ENCODE measurements around the gene CDCA3.
"Not testable (repeated sequence)": the region's sequence is repeated elsewhere in the genome, so short reads cannot be mapped to it uniquely, and the experiment has no call there.

The CDCA3 gene

DNA sequence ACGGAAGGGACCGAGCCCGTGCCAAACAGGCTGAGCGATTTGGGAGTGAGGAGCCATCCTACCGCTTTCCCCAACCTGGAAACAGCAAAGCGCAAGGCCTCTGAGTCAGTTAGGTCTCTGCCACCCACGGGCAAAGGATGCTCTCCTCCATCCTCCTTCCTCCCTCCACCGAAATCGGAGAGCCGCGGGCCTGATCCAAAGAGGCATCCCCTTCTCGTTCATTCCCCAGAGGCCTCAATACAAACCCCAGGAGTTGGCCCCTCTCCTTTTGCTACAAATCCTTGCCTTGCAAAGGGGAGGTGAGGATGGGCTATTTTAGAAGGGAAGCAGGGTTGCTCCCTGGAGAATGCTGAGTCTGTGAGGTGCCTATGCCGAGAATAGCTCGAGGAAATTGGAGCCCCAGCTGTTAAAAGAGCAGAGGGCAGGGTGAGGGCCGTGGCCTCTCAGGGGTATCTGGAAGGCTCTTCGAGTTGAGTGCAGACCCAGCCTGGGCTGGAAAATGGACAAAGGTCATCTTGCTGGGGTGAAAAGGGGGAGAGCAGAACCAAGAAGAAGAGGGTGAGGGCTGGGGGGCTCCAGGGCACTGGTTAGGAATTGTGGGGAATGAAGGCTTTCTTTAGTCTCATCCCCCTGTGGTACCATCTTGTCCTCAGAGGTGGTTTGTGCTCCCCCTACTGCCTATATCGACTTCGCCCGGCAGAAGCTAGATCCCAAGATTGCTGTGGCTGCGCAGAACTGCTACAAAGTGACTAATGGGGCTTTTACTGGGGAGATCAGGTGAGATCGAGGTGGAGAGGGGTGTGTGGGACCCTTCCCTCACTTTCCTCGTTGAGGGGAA, 17.3 kb upstream of the CDCA3 start:
- in situ Hi-C loops (cut with MboI; ENCODE audit: low sequenced_read_pairs) = loop anchor here (5.0 kb wide), 1 partner anchor 74 kb away; the partner anchor contains the start of genes C12orf57 and RNU7-1
- peak in 1 of 2 experiments; percentile 39 for DNase-seq (ENCODE audit: low spot score in 2 of 2)
- H3K4me3 ChIP-seq = peak overlapping the region; percentile 92
- peaks cover 71% of the 10 kb centered on the region for H3K36me3 ChIP-seq (replicated peaks)
- H3K4me1 ChIP-seq = peaks cover 23% of the 10 kb centered on the region
- no peaks in the 10 kb centered on the region for H3K27me3 ChIP-seq (ENCODE audit: low read depth)
- H3K9me3 ChIP-seq = no peaks in the 10 kb centered on the region

DNA sequence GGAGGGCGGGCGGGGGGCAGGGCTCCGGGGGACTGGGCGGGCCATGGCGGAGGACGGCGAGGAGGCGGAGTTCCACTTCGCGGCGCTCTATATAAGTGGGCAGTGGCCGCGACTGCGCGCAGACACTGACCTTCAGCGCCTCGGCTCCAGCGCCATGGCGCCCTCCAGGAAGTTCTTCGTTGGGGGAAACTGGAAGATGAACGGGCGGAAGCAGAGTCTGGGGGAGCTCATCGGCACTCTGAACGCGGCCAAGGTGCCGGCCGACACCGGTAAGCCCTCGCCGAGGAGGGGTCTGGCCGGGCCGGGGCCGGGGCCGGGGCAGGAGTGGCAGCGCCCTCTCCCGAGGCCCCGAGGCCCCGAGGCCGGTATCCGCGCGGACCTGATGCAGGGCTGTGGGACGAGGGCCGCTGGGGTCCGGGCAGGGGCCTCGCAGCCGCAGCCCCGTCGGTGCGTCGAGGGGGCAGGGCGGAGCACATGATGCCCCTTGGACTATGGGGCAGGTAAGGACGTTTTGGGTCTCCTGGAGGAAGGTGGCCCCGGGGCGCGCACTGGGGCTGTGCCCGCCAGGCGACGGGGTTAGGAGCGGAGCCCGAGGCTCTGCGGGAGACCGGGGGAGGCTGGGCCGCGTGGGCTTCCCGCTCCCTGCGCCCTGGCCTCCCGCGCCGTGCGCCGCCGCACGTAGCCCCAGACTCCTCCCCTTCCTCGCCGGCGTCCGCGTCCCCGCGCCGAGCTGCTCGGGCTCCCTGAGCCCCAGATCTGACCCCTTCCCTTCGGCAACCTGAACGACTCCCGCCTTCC, 16.5 kb upstream of the CDCA3 start, which contains the start of gene TPI1:
Gene TPI1 (plus strand): TSS at position 119 of the 798 bp plus-strand sequence. CDS start 36 bp downstream, at position 155.
- Histone ChIP-seq H3K4me3 (peak within 1 kb of the TSS; percentile 92), H3K4me1 (peaks cover 23% of the 10 kb centered on the region), H3K27me3 (ENCODE audit: low read depth) (no peaks in the 10 kb centered on the region), H3K36me3 (replicated peaks) (peaks cover 77% of the 10 kb centered on the region), H3K9me3 (no peaks in the 10 kb centered on the region)
- in situ Hi-C loops (cut with MboI; ENCODE audit: low sequenced_read_pairs) = loop anchor here (5.0 kb wide), 1 partner anchor 75 kb away; the partner anchor contains the start of genes C12orf57 and RNU7-1
- peak; percentile 71 to 88 for DNase-seq (ENCODE audit: low spot score in 2 of 2)

DNA sequence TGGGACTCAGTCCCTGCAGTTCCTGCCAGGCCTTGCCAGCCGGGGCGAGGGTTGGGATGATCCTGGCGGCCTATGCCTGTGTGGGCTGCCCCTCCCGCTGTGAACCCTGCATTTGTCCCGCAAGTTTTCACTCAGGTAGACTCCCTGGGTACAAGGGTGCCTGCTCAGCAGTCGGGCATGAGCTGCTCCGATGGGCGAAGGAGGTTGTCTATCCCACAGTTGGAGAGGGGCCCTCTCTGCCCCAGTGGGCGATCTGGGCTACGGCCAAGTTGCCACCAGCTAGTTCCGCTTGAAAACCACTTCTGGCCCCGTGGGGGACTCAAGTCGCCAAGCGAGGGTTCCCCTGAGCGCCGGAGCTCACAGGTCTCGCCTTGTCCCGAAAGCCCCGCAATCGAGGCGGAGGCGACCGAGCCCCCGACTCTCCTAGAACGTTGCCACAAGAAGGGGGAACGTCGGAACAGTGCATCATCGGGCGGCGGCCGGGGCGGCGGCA, 15.9 kb upstream of the CDCA3 start:
- Histone ChIP-seq H3K4me3 (peak overlapping the region; percentile 92), H3K4me1 (peaks cover 21% of the 10 kb centered on the region), H3K27me3 (ENCODE audit: low read depth) (no peaks in the 10 kb centered on the region), H3K36me3 (replicated peaks) (peaks cover 74% of the 10 kb centered on the region), H3K9me3 (no peaks in the 10 kb centered on the region)
- no peak for DNase-seq (ENCODE audit: low spot score in 2 of 2)
- in situ Hi-C loops (cut with MboI; ENCODE audit: low sequenced_read_pairs) = loop anchor here (5.0 kb wide), 1 partner anchor 75 kb away; the partner anchor contains the start of genes C12orf57 and RNU7-1

DNA sequence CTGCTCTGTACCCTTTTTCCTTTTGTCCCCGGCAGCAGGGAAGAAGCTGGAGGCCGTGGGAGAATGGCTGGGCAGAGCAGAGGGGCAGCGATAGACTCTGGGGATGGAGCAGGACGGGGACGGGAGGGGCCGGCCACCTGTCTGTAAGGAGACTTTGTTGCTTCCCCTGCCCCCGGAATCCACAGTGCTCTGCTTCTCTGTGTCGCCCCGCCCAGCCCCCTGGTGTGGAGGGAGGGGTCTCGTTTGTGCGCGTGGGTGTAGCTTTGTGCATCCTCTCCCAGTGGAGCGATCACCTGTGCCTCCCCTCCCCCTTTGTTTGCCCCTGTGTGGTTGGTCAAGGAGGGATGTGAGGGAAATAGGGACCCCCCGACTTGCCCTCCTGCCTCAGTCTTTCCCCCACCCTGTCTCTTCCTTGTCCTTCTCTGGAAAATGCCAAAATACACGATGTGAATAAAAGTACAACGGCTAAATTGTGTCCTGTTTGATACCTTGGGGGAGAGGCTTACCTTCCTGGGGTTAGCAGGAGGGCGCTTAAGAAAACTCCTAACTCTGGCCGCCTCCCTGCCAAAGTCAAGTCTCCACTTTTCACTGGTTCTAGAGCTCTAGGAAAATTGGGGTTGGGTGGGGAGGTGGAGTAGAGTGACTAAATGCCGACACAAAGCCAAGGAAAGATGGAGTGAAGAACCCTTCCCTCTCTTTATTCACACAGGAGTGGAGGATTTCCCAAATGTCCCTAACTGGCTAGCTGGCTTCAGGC, 15.3 kb upstream of the CDCA3 start:
- Histone ChIP-seq H3K27me3 (ENCODE audit: low read depth) (no peaks in the 10 kb centered on the region), H3K4me1 (peaks cover 17% of the 10 kb centered on the region), H3K4me3 (peak overlapping the region; percentile 92), H3K36me3 (replicated peaks) (peaks cover 73% of the 10 kb centered on the region), H3K9me3 (no peaks in the 10 kb centered on the region)
- in situ Hi-C loops (cut with MboI; ENCODE audit: low sequenced_read_pairs) = loop anchor here (5.0 kb wide), 1 partner anchor 76 kb away; the partner anchor contains the start of genes C12orf57 and RNU7-1
- peak in 1 of 2 experiments; percentile 29 for DNase-seq (ENCODE audit: low spot score in 2 of 2)

DNA sequence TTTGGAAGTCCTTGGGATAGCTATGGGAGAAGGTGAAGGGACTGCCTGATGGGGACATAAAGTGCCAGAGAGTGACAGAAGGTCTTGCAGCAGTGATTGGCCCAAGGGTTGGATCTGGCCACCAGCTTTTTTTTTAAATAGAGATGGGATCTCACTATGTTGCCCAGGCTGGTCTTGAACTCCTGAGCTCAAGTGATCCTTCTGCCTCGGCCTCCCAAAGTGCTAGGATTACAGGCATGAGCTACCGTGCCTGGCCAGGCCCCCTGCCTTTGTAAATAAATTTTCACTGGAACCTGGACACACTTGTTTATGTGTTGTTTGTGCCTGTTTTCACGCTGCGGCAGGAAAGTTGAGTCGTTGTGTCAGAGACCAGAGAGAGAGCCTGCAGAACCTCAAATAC, 14.2 kb upstream of the CDCA3 start:
- H3K9me3 ChIP-seq; H3K27me3 ChIP-seq (ENCODE audit: low read depth); H3K4me3 ChIP-seq; DNase-seq (ENCODE audit: low spot score in 2 of 2): not testable (repeated sequence)
- Histone ChIP-seq H3K4me1 (peaks cover 12% of the 10 kb centered on the region), H3K36me3 (replicated peaks) (peaks cover 73% of the 10 kb centered on the region)
- in situ Hi-C loops (cut with MboI; ENCODE audit: low sequenced_read_pairs) = loop anchor here (5.0 kb wide), 1 partner anchor 77 kb away; the partner anchor contains the start of genes C12orf57 and RNU7-1

DNA sequence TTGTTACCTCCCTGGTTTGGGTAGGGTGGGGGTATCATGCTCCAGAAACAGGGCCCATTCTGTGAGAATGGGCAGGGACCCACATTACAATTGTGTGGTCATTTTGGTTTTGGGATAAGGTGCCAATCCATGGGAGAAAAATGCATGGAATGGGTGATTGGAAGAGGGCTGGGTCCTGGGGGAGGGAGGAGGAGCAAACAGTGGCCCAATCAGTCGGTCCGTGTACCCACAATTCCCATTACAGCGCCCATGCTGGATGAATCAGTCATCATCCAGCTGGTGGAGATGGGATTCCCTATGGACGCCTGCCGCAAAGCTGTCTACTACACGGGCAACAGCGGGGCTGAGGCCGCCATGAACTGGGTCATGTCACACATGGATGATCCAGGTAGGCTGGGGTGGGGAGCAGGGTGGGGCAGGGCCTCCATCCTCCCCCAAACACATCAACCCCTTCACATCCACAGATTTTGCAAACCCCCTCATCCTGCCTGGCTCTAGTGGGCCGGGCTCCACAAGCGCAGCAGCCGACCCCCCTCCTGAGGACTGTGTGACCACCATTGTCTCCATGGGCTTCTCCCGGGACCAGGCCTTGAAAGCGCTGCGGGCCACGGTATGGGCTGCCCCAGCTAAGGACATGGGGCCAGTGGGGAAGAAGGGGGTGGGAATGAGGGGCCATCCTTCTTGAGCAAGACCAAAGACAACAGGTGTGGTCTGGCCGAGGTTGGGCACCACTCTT, 12.7 kb upstream of the CDCA3 start:
- no peak for DNase-seq (ENCODE audit: low spot score in 2 of 2)
- in situ Hi-C loops (cut with MboI; ENCODE audit: low sequenced_read_pairs) = no loop called here
- H3K36me3 ChIP-seq (replicated peaks) = peaks cover 73% of the 10 kb centered on the region
- H3K9me3 ChIP-seq = no peaks in the 10 kb centered on the region
- H3K4me3 ChIP-seq = no peak overlapping the region
- peaks cover 4% of the 10 kb centered on the region; the same call in 1 of the 2 replicates for H3K4me1 ChIP-seq
- H3K27me3 ChIP-seq (ENCODE audit: low read depth) = no peaks in the 10 kb centered on the region

DNA sequence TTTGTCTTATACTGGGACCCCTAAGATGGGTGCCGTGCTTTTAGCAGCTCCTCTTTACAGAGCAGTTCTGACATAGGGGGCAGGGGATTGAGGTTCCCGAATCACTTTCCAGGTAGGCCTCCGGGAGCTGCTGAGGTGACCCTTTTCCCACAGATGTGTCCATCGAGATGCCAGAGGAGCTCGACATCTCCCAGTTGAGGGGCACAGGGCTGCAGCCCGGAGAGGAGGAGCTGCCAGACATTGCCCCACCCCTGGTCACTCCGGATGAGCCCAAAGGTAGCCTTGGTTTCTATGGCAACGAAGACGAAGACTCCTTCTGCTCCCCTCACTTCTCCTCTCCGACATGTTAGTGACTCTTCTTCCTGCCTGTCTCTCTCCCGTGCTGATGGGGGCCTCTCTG, 11.9 kb upstream of the CDCA3 start:
- H3K9me3 ChIP-seq = no peaks in the 10 kb centered on the region
- H3K4me3 ChIP-seq = no peak overlapping the region
- peaks cover 4% of the 10 kb centered on the region; the same call in 1 of the 2 replicates for H3K4me1 ChIP-seq
- H3K36me3 ChIP-seq (replicated peaks) = peaks cover 73% of the 10 kb centered on the region
- DNase-seq (ENCODE audit: low spot score in 2 of 2) = no peak
- in situ Hi-C loops (cut with MboI; ENCODE audit: low sequenced_read_pairs) = no loop called here
- no peaks in the 10 kb centered on the region for H3K27me3 ChIP-seq (ENCODE audit: low read depth)

DNA sequence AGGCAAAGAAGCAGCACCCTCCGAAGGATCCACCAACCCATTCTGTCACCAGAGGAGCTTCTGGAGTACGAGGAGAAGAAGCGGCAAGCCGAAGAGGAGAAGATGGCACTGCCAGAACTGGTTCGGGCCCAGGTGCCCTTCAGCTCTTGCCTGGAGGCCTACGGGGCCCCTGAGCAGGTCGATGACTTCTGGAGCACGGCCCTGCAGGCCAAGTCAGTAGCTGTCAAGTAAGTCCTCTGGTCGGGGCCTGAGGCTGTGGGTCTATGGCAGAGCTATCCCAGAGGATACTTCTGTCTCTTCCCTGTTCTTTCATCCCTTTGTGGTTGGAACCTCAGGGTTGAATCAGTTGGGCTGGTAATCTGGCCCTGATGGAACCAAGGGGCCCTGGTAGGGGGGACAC, 10.3 kb upstream of the CDCA3 start:
- in situ Hi-C loops (cut with MboI; ENCODE audit: low sequenced_read_pairs) = no loop called here
- H3K4me1 ChIP-seq = no peaks in the 10 kb centered on the region
- H3K36me3 ChIP-seq (replicated peaks) = peaks cover 78% of the 10 kb centered on the region
- no peaks in the 10 kb centered on the region for H3K9me3 ChIP-seq
- no peak overlapping the region for H3K4me3 ChIP-seq
- DNase-seq (ENCODE audit: low spot score in 2 of 2) = no peak
- H3K27me3 ChIP-seq (ENCODE audit: low read depth) = no peaks in the 10 kb centered on the region

DNA sequence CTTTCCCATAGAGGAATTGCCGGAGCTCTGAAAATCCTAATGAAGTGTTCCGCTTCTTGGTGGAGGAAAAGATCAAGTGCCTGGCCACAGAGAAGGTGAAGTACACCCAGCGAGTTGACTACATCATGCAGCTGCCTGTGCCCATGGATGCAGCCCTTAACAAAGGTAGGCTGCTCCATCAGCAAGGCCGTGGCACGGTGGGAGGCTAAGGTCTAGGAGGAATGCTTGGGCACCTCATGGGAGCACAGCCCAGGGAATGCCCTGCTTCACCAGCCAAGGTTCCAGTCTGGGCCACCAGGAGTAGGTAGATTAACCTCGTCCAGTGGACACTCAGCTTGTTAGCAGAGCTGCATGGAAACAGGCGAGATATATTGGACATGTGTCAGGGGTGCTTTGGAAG, 9.9 kb upstream of the CDCA3 start:
- no peaks in the 10 kb centered on the region for H3K9me3 ChIP-seq
- no peaks in the 10 kb centered on the region for H3K27me3 ChIP-seq (ENCODE audit: low read depth)

DNA sequence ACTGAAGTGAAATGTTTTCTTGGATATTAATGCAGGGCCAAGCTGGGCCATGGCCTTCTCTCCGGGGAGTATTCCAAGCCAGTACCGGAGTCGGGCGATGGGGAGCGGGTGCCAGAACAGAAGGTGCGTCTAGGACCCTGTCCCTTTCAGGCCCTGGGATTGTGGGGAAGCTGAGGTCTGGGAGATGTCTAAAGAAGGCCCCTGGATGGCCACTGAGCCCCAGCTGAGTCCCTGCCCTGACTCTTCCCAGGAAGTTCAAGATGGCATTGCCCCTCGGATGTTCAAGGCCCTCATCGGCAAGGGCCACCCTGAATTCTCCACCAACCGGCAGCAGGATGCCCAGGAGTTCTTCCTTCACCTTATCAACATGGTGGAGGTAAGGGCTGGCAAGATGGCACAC, 9.0 kb upstream of the CDCA3 start:
- DNase-seq (ENCODE audit: low spot score in 2 of 2) = no peak
- in situ Hi-C loops (cut with MboI; ENCODE audit: low sequenced_read_pairs) = no loop called here
- Histone ChIP-seq H3K27me3 (ENCODE audit: low read depth) (no peaks in the 10 kb centered on the region), H3K4me1 (no peaks in the 10 kb centered on the region), H3K36me3 (replicated peaks) (peaks cover 81% of the 10 kb centered on the region), H3K4me3 (no peak overlapping the region), H3K9me3 (no peaks in the 10 kb centered on the region)

More for the DNA sequence above, 9.9 kb upstream of the CDCA3 start:
- no peak for DNase-seq (ENCODE audit: low spot score in 2 of 2)
- no peaks in the 10 kb centered on the region for H3K4me1 ChIP-seq
- in situ Hi-C loops (cut with MboI; ENCODE audit: low sequenced_read_pairs) = no loop called here
- peaks cover 83% of the 10 kb centered on the region for H3K36me3 ChIP-seq (replicated peaks)
- no peak overlapping the region for H3K4me3 ChIP-seq

DNA sequence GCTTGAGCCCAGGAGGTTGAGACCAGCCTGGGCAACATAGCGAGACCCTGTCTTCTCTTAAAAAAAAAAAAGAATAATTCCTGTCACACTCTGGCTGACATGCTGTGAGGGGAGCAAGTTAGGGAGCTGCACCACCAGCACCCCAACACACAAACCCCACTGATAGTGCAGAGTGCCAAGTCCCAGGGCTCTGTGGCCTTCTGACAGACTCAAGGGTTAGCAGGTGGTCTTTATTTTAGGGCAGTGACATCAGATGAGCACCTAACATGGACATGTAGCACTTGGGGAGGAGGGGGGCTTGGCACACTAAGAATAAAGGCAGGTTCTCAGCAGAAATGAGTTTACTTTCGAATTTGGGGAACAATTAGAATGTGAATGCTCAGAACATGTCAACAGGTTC, 7.7 kb upstream of the CDCA3 start:
- in situ Hi-C loops (cut with MboI; ENCODE audit: low sequenced_read_pairs) = no loop called here
- no peaks in the 10 kb centered on the region for H3K27me3 ChIP-seq (ENCODE audit: low read depth)
- DNase-seq (ENCODE audit: low spot score in 2 of 2) = no peak
- H3K9me3 ChIP-seq = no peaks in the 10 kb centered on the region
- peaks cover 74% of the 10 kb centered on the region for H3K36me3 ChIP-seq (replicated peaks)
- H3K4me1 ChIP-seq = no peaks in the 10 kb centered on the region
- H3K4me3 ChIP-seq = no peak overlapping the region

DNA sequence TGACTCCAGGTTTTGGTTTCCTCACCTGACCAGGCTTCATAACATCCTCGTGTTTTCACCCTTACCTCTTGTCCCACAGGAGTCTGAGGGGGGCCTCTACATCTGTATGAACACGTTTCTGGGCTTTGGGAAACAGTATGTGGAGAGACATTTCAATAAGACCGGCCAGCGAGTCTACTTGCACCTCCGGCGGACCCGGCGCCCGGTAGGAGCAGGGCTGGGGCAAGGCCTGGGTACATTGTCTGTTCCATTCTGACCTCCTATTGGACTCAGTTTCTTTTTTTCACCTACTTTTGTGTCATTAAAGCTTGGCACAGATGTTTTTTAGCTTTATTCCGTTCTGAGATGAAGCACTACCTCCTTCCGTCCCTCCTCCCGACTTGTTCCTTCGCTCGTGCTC, 4.2 kb upstream of the CDCA3 start:
- Histone ChIP-seq H3K36me3 (replicated peaks) (peaks cover 51% of the 10 kb centered on the region), H3K9me3 (no peaks in the 10 kb centered on the region), H3K4me1 (peaks cover 11% of the 10 kb centered on the region), H3K4me3 (no peak overlapping the region), H3K27me3 (ENCODE audit: low read depth) (no peaks in the 10 kb centered on the region)
- in situ Hi-C loops (cut with MboI; ENCODE audit: low sequenced_read_pairs) = no loop called here
- no peak for DNase-seq (ENCODE audit: low spot score in 2 of 2)

All from HAP-1 (cell line).